ENCODE data around the gene SLC66A2.
"Not testable (repeated sequence)": the region's sequence is repeated elsewhere in the genome, so short reads cannot be mapped to it uniquely, and the experiment has no call there.

The SLC66A2 gene

DNA sequence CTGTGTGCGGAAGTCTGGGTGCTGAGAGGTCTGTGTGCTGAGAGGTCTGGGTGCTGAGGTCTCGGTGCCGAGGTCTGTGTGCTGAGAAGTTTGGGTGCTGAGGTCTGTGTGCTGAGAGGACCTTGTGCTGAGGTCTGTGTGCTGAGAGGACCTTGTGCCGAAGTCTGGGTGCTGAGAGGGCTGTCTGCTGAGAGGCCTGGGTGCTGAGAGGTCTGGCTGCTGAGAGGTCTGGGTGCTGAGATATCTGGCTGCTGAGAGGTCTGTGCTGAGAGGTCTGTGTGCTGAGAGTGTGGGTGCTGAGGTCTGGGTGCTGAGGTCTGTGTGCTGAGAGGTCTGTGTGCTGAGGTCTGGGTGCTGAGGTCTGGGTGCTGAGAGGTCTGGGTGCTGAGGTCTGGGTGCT is 86.5 kb downstream of the SLC66A2 start:
- DNase-seq (ENCODE audit: low spot score): not testable (repeated sequence)

GRCh38 chr18:79864006-79864725 is 87.3 kb downstream of the SLC66A2 start:
- DNase-seq (ENCODE audit: low spot score): no peak

- DNase-seq (ENCODE audit: low spot score): no peak
These were observed 88.1 kb downstream of the SLC66A2 start for GRCh38 chr18:79863161-79864005.

DNA sequence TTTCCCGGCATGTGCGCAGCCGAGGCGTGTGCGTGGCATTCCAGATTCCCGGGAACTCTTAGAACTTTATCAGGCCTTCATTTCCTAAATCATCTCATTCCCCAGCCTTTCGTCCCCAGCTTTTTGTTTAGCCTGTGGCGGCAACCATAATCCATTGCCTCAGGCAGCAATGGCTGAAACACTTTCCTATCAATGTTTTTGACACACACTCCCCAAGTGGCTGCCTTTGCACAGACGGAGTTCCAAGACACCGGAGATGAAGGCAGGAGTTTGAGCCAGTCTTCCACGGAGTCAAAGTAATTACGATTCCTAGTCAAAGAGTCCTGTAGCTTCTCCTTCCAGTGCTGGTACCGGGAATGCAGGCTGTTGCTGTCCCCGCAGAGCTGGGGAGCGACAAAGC is 88.9 kb downstream of the SLC66A2 start:
- no peak for DNase-seq (ENCODE audit: low spot score)

DNA sequence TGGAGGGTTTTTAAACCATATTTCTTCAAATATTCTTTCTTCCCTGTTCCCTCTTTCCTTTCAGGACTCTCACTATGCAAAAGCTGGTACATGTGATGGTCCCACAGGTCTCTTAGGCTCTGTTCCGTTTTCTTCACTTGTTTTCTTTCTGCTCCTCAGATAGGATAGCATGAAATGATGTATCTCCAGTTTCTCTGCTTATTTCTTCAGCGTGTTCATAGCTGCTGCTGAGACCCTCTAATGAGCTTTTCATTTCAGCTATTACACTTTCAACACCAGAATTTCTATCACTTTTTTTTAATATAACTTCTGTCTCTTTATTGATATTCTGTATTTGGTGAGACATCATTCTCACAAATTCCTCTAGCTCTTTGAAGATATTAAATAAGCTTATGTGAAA is 89.8 kb downstream of the SLC66A2 start:
- no peak for DNase-seq (ENCODE audit: low spot score)

DNA sequence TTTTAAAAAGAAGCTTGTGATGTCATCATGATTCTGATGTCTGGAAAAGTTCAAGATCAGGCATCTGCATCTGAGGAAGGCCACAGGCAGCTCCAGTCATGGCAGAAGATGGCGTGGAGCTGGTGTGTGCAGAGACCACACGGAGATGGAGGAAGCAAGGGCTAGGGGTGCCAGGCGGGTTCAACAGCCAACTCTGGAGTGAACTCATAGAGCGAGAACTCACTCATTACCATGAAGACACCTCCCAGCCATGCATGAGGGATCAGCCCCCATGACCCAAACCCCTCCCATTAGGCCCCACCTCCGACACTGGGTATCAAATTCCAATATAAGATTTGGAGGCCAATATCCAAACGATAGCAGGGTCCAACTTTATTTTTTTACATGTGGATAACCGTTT is 92.1 kb downstream of the SLC66A2 start:
- no peak for DNase-seq (ENCODE audit: low spot score)

DNA sequence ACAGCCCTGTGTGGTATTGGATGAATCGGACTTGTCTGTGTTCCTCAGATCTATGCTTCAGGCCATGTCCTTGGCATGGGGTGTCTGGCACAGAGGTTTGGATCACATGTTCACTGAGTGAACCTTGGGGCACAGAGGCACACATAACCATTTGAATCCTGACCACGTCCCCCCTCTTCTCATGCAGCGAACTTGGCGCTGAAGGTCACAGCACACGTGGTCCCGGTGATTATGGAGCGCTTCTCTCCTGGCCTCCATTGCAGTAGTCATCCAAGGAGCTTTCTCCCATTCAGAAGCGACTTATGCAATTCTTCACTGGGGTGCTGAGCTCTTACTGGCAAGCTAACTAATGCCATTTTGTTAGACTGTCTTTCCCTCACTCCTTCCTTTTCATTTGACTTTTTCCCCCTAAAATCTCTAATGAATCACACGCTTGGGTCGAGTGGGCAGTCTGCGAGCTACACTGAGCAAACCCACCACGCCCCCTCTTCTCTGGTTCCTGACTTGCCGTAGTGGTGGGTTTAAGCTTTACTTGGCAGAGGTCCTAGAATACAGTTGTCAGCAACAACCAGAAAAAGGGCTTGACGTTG is 94.3 kb downstream of the SLC66A2 start:
- DNase-seq (ENCODE audit: low spot score): no peak

GRCh38 chr18:79856119-79857007 is 95.1 kb downstream of the SLC66A2 start:
- no peak for DNase-seq (ENCODE audit: low spot score)

DNA sequence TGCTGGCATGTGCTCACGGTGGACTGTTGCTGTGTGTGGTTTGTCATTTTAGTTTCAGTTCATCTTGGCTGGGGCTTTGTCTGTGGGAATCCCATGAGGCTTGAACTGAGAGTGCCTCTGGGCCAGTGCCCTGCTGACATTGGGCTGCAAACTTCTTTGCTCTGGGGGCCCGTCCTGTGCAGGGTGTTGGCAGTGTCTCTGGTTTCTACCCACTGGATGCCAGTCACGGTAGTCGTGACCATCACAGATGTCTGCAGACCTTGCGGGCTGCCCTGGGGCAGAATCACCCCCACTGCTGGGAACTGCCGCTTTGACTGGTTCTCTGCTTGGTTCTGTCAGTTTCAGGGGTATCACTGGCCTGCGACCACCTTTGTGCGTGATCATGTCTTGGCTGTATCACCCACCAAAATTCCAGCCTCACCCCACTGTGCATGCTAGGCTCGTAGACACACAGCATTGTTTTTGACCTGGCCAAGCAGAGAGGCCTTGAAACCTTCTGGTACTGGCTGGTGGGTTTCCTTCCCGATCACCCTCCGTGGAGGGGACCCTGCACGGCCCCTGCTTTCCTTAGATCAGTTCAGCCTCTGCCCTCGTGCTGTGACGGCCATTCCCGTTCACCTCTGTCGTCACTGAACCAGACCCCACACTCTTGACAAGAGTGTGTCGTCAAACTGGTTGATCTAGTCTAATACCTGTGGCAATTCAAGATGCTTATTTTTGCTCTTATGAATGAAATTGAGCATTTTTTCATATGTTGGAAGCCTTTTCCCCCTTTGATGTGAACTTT is 96.1 kb downstream of the SLC66A2 start:
- no peak for DNase-seq (ENCODE audit: low spot score)

DNA sequence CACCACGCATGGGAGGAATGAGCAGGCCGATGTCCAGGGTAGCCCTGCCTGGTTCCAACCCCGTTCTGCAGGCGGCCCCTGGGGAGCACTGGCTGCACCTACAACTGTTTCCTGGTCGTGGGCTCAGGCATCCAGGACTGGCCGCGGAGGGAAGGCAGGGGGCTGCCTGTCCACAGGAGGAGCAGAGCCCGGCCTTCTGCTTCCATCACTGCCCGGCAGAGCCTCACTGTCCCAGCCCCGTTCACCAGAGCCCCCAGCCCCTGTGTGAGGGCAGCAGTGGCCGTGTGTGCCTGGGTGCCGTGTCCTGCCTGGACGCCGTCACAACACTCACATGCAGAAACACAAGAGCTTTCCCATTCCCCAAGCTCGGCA is 97.5 kb downstream of the SLC66A2 start:
- no peak for DNase-seq (ENCODE audit: low spot score)

DNA sequence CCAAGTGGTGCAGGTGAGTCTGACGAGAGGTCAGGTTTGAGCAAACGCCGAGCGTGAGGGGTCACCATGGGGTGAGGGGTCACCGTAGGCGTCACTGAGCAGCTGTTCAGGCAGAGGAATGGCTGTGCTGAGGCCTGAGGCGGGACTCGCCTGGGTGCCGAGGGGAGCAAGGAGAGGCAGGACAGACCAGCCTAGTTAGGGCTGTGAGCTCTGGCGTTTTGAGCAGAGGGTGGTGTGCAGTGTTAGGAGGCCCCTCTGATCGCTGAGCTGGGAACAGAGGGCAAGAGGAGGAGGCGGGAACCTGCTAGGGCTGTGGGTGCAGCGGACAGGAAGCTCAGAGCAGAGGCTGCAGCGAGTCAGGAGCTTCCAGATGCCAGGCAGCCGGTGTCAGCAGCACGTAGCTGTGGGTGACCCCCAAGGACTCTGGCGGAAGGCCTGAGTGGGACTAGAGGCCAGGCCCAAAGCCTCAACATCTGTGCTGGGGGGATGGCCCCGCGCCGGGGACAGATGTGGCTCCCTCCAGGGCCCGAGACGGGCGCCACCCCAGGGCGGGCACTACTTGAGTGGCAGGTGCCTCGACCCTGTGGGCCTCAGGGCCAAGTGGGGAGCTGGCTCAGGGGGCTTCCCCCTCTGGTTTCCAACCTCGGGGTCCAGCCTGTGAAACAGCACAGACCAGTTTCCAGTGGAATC is 98.0 kb downstream of the SLC66A2 start:
- DNase-seq (ENCODE audit: low spot score): no peak

DNA sequence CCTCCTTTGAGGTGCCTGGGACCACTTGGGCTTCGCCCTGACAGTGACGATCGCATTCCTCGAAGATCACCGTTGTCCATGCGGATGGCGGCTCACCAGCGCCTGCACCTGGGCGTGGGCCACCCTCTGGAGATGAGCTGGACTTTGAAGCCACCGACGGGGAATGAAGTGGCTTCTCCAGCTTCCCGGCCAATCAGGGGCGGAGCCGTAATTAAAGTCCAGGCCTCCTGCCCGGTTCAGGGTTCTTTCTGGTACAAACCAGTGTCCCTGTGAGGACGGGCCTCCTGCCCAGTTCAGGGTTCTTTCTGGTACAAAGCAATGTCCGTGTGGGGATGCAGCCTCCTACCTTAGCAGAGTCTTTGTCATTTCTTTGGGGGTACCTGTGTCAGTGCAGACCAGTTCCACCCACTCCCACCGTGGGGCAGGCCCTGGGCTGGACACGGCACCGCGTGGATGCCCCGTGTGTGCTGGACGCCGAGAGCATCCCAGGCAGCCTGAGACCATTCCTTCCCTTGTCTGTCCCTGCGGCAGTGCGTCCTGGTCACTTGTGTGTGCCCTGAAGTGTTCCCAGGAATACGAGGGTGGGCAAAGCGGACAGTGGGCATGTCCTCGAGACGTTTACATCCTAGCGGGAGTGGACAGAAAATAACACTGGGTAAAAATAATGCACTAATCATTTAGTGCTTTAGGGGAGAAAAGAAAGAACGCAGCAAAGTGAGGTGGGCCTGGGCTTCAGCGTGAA is 98.7 kb downstream of the SLC66A2 start:
- no peak for DNase-seq (ENCODE audit: low spot score)

All from CD4-positive, alpha-beta T cell treated with Interleukin-2 at 100 ng/mL for 4 hours (primary cell).